HG02885 (cell line): ENCODE data around the gene LSAMP.
"Not testable (repeated sequence)": the region's sequence is repeated elsewhere in the genome, so short reads cannot be mapped to it uniquely, and the experiment has no call there.

Experiments
- ATAC-seq: cut with Tn5 transposase; IDR thresholded peaks from one replicate; pipeline ENCODE4 v1.9.1; 2021; ENCODE audit warnings: mild to moderate bottlenecking; ENCODE audit not compliant: unreplicated experiment, poor library complexity

LSAMP gene

DNA sequence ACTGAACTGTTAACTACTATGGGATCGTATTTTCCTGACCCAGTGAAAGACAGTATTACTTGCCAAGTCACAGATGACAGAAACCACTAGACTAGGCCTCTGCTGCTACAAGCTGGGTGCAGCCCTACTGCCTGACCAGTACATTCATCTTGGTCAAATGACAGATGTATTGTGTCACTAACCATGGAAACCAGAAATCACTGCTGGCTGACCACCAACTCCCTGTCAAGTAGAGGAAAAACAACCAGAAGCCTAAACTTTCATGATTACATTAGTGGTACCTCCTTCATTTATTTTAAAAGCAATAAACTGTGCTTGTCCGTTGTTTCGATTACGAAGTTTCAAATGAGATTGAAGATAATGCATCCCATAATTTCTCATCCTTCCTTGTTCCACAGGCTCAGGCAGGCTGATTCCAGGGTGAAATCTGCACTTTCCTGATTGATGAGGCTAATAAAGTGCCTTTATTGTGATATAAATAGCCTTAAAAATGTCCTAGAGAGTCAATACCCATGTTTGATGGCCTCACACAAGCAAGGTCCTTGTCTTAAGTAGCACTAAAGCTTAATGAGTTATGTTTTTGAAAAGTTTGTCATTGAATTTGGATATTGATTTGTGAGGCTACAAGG is 309.7 kb downstream of the LSAMP start:
- no peak for ATAC-seq

DNA sequence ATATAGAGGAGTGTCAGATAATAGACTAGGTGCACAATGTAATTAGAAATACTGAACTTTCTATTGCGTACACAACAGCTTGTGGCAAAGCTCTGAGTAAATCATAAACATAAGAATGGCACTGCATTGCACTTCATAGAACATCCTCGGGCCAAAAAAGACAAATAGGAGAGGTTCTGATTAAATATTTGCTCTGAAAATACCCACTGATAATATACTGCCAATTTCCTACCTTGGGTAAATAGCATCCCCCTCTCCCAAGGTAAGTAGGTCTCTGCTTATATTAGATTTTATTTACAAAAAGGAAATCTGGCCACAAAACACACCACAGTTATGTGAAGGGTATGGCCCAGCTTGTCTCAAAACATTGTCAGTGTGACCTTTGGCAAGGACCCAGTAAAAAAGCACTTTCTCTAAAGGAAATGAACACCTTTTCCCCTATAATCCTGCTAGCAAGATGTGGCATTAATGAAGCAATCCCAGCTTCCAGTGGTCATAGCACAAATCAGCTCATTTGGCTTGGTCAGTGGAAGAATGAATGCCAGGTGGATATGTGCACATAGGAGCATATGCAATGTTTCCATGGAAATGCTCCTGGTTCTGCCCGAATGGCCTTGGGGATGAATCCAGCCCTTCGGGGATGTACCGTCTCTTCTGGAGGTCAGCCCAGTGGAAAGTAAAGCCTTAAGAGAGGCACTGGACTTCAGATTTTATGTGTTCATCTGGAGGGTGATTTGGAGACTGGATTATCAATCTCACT is 315.9 kb downstream of the LSAMP start:
- ATAC-seq: no peak

DNA sequence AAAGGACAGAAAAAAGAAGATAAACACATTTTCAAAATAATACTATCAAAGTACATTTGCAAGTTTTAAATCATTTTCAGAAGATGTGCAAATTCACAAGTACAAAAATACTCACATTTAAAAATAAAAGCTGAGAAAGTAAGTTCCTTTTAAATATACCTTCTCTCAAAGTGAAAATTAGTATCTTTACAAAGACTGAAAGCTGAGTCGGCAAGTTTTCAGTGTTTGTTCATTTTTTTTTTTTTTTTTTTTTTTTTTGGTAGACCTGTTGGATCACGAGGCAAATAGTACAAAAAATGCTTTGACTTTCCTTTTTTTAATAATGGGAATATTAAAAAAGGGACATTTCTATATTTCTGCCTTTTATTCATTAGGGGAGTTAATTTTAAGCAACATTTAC is 317.8 kb downstream of the LSAMP start:
- ATAC-seq: no peak

DNA sequence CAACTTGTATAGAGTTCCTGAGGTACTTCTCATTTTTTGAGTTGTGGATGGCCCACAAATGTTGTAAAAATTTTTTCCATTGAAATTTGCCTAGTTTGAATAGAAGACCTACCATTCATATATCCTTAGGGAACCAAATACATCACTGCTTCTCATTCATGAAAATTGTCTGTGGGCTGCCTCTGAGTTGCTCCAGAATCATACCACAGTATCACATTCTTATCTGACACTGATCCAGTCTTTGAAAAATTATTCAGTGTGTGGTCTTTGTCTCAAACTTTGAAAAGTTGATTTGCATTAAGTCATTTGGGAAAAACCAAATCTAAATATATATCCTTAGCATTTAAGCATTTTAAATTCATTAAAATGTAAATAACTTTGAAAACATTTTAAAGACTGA is 321.1 kb downstream of the LSAMP start:
- no peak for ATAC-seq

DNA sequence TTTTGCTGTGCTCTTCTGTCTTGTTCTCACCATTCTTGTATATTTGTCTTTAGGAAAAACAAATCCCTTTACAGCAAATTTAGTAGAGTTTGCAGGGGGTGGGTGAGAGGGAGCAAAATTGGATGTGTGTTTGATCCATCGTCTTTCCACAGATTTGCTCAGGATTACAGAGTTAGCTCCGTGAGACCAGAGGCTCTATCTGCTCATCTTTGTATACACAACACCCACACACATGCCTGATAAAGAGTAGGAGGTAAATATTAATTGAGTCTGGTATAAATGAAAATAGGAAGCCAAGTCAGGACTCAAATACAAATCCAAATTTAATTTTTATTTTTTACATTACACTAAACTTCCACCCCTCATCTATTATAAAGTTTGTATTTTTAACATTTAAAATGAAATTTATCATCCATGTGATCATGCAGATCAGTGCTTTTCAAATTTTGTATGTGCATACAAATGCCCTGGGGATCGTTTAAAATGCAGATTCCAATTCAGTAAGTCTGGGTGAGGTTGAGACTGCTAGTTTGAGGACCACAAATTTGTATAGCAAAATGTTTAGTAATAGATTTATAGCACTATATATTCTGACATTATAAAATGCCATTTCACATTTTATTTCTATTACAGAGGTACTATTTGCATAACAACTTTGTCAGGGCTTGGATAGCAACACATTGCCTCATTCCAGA is 326.7 kb downstream of the LSAMP start:
- ATAC-seq: no peak

DNA sequence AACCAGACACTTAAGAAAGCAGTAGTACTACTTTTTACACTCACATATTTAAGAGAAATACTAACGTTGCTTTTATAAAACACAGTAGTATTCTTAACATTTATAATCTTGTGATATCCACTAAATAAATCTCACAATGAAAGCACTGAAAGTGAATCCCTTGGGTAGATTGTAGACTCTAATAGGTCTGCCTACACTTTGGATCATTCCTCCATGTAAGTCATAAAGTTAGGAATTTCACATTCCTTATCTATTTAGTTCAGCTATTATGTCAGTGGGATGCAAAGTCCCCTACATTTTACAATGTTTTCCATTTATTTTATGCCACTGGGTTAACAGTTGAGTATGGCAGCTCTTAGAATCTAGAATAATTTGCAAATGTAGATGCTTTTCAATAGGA is 330.7 kb downstream of the LSAMP start:
- no peak for ATAC-seq

DNA sequence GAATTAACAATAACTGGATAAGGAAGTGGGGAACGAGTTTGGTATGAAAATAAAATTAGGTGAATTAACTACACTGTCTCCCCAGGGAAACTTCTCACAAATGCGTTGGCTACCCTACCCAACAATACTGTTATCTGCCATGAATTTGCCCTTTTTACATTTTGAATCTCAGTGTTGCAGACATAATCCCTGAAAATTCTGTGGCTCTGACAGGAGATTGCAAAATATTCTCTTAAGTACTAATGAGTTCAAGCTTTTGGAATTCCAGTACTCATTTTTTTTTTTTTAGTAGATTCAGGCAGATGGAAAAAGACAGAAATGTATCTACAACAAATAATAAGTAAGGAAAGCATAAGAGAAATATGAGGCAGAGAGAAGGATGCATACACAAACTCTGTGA is 332.6 kb downstream of the LSAMP start:
- no peak for ATAC-seq

DNA sequence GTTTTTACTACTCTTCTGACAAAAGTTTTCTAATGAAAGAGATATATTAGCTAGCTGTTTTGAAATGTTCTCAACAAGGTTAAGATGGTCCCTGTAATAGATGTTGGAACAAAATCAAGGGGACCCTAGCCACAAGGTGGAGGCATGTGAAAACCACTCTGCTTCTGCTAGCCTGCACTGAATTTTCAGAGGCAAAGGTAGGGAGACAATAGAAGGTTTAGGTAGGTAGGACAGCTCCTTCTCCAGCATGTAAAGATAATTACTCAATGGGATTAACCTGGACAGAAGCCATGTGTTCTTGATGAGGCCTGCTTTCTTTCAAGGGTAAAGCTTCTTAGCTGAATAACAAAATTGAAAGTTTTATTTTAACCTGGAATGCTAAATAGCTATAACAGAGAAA is 333.5 kb downstream of the LSAMP start:
- no peak for ATAC-seq

DNA sequence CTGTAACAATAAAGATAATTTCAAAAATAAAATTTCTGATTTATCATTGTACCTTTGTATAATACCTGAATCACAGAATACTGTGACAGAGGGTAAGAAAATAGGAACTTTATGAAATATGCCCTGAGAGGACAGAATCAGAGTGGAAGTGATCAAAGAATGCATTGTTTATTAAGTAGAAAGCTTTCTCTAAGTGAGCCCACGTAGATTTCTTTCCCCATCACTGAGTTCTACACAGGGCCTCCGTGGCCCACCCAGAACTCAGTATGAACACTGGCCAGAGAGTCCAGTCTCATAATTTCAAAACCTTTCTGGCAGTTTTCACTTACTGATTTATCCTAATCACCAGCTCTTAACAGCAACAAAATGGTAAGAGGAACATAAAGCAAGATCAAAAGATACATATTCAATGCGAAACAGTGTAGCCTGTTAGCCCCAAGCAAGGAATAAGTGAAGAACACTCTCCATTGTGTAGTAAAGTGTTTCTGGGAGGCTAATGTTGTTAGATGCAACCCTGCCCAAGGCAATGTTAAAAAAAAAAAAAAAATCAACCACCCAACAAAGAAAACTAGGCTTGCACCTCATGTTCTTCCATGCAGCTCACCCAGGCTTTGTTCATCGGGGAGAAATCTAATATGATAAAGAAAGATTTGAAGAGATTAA is 341.3 kb downstream of the LSAMP start:
- no peak for ATAC-seq

DNA sequence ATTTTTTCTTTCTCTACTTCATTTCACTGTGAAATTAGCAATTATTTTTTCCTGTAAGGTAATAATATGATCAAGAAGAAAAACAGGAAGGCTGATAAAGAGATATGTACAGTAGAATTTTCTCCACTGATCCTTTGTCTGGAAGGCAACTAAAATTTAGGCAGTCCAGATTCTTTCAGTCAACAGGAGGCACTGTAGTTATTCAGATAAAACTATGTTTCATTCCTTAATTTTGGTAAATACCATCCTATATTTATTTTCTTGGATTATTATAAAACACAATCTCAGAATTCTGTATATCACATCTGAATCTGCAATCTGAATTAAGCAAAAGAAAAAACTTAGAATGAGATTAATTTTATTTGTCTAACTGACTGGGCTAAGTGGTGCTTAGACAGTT is 343.2 kb downstream of the LSAMP start:
- no peak for ATAC-seq

DNA sequence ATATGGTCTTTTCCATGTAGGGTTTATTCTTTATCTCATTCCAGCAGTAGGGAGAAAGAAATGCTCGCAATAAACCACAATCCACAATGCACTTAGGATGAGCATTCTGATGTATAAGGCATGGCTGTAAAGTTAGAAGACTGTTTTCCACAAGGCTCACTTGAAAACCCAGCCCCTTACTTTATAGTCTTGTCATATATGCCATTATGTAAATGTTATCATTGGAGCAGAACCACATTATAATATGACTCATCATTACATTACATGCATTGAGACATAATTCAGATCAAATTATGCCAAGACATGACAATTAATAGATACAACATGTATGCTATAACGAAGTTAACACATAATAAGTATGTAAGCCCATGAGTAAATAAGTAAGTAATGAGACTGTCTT is 348.1 kb downstream of the LSAMP start:
- no peak for ATAC-seq

DNA sequence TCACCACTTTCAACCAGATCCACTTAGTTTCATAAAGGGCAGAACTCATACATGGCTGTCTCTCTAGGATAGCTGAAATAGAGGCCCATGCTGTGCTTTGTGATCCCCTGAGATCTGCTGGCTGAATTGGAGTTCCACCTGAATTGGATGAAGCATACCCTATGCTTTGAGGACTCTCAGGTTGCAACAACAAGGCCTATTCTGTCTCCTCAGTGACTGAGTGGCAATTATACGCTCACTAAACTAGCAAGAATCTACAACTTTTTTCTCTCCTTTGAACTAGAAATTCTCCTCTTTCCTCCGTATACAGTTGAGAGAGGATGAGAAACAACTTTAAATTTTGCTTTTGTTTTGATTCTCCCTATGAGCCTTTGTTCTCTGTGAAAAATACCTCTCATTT is 348.7 kb downstream of the LSAMP start:
- no peak for ATAC-seq

DNA sequence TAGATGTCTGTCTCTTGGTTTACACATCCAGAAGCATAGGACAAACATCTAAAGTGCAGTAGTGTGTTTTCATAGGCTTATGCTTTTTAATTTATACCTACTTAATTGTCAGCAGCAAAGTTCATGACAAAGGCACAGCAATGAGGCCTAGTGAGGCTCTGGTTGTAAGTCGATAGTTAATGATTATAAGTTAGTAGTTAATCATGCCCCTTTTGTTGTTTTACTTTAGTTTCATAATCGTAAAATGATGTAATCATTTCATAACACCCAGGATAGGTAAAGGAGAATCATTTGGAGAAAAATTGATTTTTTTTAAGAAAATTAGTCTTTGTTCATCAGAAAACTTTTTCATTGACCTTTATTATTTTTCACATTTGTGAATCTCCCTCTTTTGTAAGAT is 351.9 kb downstream of the LSAMP start:
- no peak for ATAC-seq

DNA sequence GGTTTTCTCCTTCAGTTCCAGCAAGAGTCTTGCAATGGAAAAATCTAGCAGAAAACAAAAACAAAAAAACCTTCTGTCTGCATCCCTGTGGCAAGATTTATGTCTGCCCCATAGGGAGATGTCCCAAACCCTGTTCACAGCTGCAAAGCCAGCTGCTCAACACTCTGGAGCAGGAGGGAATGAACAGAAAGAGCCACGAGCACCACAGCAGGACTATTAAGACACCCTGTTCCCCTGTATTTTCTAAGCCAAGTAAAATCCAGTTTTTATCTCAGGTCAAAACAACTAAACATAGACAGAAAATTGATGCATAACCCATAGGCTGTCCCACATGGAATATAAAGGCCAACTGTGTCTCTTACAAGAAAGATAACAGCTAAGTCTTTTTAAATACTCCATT is 357.9 kb downstream of the LSAMP start:
- no peak for ATAC-seq

DNA sequence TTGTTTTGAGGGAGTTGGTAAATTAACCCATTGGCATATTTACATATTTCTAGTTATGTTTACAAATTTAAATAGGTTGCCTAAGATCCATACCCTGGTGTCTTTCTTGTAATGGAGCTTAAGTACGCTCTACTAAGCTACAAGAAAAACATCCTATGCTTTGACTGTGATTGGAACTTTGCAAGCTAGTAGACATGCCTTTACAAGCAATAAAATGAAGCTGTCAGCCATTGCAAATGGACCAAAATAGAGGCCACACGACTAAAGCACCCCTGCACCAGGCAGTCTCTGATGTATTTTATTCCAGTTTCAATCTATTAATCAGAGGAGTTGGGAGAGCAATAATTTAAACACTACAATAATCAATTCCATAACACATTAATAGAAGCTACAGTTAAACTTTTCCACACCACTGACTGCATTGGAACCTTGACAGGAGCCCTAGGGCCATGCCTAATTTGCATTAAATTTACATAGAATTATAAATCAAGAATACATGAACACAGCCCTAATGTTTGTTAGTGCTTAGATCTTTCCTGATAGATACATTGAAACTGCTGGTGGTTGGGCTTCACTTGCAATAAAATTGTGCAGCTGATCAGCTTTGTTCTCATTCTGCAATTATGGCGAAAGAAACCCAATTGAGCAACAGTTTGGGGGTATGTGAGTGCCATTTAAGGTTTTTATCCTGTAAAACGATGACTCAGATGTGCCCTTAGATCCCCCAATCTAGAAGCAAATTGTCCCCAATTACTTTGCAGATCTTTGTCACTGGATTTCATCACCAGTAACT is 360.1 kb downstream of the LSAMP start:
- ATAC-seq: no peak

DNA sequence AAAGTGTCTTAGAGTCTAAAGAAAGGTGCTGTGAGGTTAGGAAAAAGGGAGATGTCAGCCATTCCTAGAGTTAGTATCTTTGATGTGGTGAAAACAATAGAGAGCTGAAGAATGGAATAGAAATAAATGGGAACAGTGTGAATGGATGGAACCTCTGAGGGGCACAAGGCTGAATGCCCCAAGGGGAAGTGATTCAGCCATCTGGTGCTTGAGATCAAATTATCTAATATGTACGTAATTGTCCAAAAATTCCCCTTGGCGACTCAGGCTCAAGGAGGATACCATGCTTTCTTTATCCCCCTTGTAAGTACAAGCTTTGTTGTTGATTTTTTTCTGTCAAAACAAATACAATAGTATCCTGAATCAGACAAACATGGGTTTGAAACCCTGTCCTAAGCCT is 361.6 kb downstream of the LSAMP start:
- no peak for ATAC-seq

DNA sequence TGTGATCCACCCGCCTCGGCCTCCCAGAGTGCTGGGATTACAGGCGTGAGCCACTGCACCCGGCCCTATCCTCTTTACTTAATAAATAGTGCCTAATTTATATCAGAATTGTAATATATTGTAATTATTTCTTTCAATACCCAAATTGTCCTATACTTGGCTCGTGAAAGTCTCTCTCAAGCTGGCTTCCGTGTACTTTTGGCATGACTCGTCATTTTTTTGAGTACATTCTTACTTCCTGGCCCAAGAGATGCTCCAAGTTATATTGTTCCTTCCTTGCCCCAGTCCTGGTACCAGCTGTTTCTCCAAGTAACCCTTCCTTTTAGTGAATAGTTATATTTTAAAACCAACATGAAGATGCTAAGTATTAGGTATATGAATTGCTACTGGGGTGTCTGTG is 366.7 kb downstream of the LSAMP start:
- ATAC-seq: no peak

DNA sequence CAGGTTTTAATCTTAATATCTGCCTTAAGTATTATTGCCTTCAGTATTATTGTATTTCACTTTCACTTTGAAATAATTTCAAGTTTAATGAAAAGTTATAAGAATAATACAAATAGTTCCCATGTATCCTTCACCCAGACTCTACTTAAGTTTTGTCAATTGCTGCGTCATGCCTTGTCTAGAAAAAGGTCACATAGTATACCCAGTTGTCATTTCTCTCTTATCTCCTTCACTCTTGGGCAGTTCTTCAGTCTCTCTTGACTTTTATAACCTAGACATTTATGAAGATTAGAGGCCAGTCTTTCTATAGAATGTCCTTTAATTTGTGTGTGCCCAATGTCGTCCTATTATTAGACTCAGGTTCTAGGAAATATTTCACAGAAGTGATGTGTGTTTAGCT is 367.7 kb downstream of the LSAMP start:
- no peak for ATAC-seq

DNA sequence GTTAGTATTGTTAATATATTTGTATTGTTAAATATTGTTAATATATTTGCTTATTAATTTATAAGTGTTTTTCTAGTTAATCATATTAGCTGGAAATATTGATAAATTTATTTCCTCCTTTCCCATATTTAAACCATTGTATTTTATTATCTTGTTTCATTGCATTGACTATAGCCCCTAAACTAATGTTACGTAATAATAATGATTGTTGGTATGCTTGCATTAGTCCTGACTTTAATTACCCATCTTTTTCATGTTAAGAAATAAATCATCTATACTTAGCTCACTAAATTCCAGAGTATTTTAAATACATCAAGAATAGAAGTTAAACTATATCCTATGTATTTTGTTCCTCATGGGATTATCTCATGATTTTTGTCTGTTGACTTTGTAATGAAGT is 368.2 kb downstream of the LSAMP start:
- no peak for ATAC-seq

DNA sequence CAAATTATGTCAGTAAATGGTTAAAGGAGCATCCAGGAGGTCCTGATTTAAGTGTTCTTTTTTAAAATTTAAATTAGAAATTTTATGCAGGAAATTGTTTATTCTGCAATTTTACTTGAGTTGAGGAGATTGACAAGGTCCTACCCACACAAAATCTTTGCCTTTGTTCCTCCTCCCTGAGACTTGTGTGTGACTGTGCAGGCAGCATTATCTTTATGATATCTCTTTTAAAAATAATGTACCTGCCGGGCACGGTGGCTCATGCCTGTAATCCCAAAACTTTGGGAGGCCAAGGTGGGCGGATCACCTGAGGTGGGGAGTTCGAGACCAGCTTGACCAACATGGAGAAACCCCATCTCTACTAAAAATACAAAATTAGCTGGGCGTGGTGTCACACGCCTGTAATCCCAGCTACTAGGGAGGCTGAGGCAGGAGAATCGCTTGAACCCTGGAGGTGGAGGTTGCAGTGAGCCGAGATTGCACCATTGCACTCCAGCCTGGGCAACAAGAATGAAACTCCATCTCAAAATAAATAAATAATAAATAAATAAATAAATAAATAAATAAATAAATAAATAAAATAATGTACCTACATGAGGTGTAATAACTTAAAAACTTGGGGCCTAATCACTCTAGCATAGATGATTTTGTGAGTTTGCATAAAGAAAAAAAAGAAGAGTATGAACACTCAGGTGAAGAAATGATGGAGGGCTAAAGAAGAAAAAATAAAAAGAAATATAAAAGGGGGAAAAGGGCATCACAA is 374.6 kb downstream of the LSAMP start:
- ATAC-seq: not testable (repeated sequence)
